ENCODE results near the gene DNAH17. TPM values are rescaled to one million over a fixed set of nuclear protein-coding genes. Genes with fewer than 3 reads are reported as not detected.

The DNAH17 gene
- polyA plus RNA-seq, 1 experiment: not detected

GRCh38 chr17:78523934-78524655 is 53.1 kb downstream of the DNAH17 start:
- H3K27ac ChIP-seq (ENCODE audit: low read depth, low read length): no peak overlapping the region
- no peak for TF ChIP-seq CTCF (IDR thresholded peaks at IDR 0.05; ENCODE audit: low read depth, low read length)
- no peak for DNase-seq (ENCODE audit: low read depth, low spot score)
- H3K4me3 ChIP-seq (ENCODE audit: low read depth, low read length): no peak overlapping the region
- POLR2A ChIA-PET: no interaction called here
- CTCF ChIA-PET: no interaction called here
- peaks cover 7% of the 10 kb centered on the region for H3K27me3 ChIP-seq (ENCODE audit: control insufficient read depth, insufficient read depth, low read length)
- no peaks in the 10 kb centered on the region; the same call in 1 of the 2 replicates for H3K9me3 ChIP-seq (ENCODE audit: control insufficient read depth, insufficient read depth, low read length)

- no peak for DNase-seq (ENCODE audit: low read depth, low spot score)
- H3K4me3 ChIP-seq (ENCODE audit: low read depth, low read length): no peak overlapping the region
- H3K27me3 ChIP-seq (ENCODE audit: control insufficient read depth, insufficient read depth, low read length): peaks cover 3% of the 10 kb centered on the region
- TF ChIP-seq CTCF (IDR thresholded peaks at IDR 0.05; ENCODE audit: low read depth, low read length): no peak
- H3K9me3 ChIP-seq (ENCODE audit: control insufficient read depth, insufficient read depth, low read length): no peaks in the 10 kb centered on the region; the same call in 1 of the 2 replicates
- H3K27ac ChIP-seq (ENCODE audit: low read depth, low read length): no peak overlapping the region
- ChIA-PET POLR2A (no interaction called here), CTCF (interaction anchor here (0.6 to 0.7 kb wide), 2 partner anchors 49 to 76 kb away, joined by 3 to 4 read pairs; no protein-coding TSS in a partner anchor)
Measured at GRCh38 chr17:78522031-78522809, 55.0 kb downstream of the DNAH17 start.

GRCh38 chr17:78517421-78517820 is 59.8 kb downstream of the DNAH17 start:
- ChIA-PET CTCF (no interaction called here), POLR2A (no interaction called here)
- H3K9me3 ChIP-seq (ENCODE audit: control insufficient read depth, insufficient read depth, low read length): no peaks in the 10 kb centered on the region
- DNase-seq (ENCODE audit: low read depth, low spot score): no peak
- no peak overlapping the region for H3K4me3 ChIP-seq (ENCODE audit: low read depth, low read length)
- H3K27me3 ChIP-seq (ENCODE audit: control insufficient read depth, insufficient read depth, low read length): peaks cover 3% of the 10 kb centered on the region
- H3K27ac ChIP-seq (ENCODE audit: low read depth, low read length): no peak overlapping the region
- TF ChIP-seq CTCF (IDR thresholded peaks at IDR 0.05; ENCODE audit: low read depth, low read length): no peak

GRCh38 chr17:78515480-78515879 is 61.7 kb downstream of the DNAH17 start:
- no peaks in the 10 kb centered on the region; the same call in 1 of the 2 replicates for H3K9me3 ChIP-seq (ENCODE audit: control insufficient read depth, insufficient read depth, low read length)
- ChIA-PET CTCF (no interaction called here), POLR2A (interaction anchor here (0.6 kb wide), 1 partner anchor 106 kb away, joined by 4 read pairs; no protein-coding TSS in a partner anchor)
- no peak overlapping the region for H3K27ac ChIP-seq (ENCODE audit: low read depth, low read length)
- DNase-seq (ENCODE audit: low read depth, low spot score): no peak
- TF ChIP-seq CTCF (IDR thresholded peaks at IDR 0.05; ENCODE audit: low read depth, low read length): no peak
- peaks cover 3% of the 10 kb centered on the region for H3K27me3 ChIP-seq (ENCODE audit: control insufficient read depth, insufficient read depth, low read length)
- H3K4me3 ChIP-seq (ENCODE audit: low read depth, low read length): no peak overlapping the region

- TF ChIP-seq CTCF (IDR thresholded peaks at IDR 0.05; ENCODE audit: low read depth, low read length): no peak
- H3K27ac ChIP-seq (ENCODE audit: low read depth, low read length): no peak overlapping the region
- no peak overlapping the region for H3K4me3 ChIP-seq (ENCODE audit: low read depth, low read length)
- no peak for DNase-seq (ENCODE audit: low read depth, low spot score)
- H3K27me3 ChIP-seq (ENCODE audit: control insufficient read depth, insufficient read depth, low read length): peaks cover 3% of the 10 kb centered on the region
- no peaks in the 10 kb centered on the region; the same call in 1 of the 2 replicates for H3K9me3 ChIP-seq (ENCODE audit: control insufficient read depth, insufficient read depth, low read length)
- ChIA-PET CTCF (no interaction called here), POLR2A (interaction anchor here (0.6 to 0.7 kb wide), 2 partner anchors 107 to 388 kb away, joined by 4 to 14 read pairs; no protein-coding TSS in a partner anchor)
Measured at GRCh38 chr17:78514521-78514920, 62.7 kb downstream of the DNAH17 start.
